GM18519 (cell line): ENCODE data around the gene PLP2.

Experiments used
- ATAC-seq: cut with Tn5 transposase; IDR thresholded peaks from one replicate; pipeline ENCODE4 v1.9.1; 2021; ENCODE audit warnings: mild to moderate bottlenecking, moderate library complexity; ENCODE audit not compliant: unreplicated experiment, low FRiP score

PLP2 gene

GRCh38 chrX:49205443-49205842, 33.7 kb downstream of the PLP2 start:
- ATAC-seq, result no peak

GRCh38 chrX:49206543-49206942, 34.8 kb downstream of the PLP2 start:
- no peak for ATAC-seq

GRCh38 chrX:49208399-49208798, 36.7 kb downstream of the PLP2 start:
- ATAC-seq, result no peak

- no peak for ATAC-seq
Observed at GRCh38 chrX:49209434-49210251, 37.9 kb downstream of the PLP2 start.

GRCh38 chrX:49210406-49210805, 38.7 kb downstream of the PLP2 start:
- no peak for ATAC-seq

- no peak for ATAC-seq
Observed at GRCh38 chrX:49211074-49211473, 39.4 kb downstream of the PLP2 start.

GRCh38 chrX:49212209-49212608, 40.5 kb downstream of the PLP2 start:
- ATAC-seq, result no peak

- no peak for ATAC-seq
Observed at GRCh38 chrX:49212861-49213260, 41.2 kb downstream of the PLP2 start.

GRCh38 chrX:49214416-49214815, 42.7 kb downstream of the PLP2 start:
- ATAC-seq, result no peak

GRCh38 chrX:49214996-49215526, 43.4 kb downstream of the PLP2 start:
- no peak for ATAC-seq

GRCh38 chrX:49220100-49220499, 48.4 kb downstream of the PLP2 start:
- ATAC-seq, result no peak

GRCh38 chrX:49221868-49222267, 50.2 kb downstream of the PLP2 start:
- no peak for ATAC-seq
